GM19395 (cell line): ENCODE data around the gene SIMC1.
"Not testable (repeated sequence)": the region's sequence is repeated elsewhere in the genome, so short reads cannot be mapped to it uniquely, and the experiment has no call there.

Experiments used
- ATAC-seq: cut with Tn5 transposase; IDR thresholded peaks from one replicate; pipeline ENCODE4 v1.9.1; 2021; ENCODE audit warnings: mild to moderate bottlenecking, moderate library complexity; ENCODE audit not compliant: unreplicated experiment

SIMC1 gene

DNA sequence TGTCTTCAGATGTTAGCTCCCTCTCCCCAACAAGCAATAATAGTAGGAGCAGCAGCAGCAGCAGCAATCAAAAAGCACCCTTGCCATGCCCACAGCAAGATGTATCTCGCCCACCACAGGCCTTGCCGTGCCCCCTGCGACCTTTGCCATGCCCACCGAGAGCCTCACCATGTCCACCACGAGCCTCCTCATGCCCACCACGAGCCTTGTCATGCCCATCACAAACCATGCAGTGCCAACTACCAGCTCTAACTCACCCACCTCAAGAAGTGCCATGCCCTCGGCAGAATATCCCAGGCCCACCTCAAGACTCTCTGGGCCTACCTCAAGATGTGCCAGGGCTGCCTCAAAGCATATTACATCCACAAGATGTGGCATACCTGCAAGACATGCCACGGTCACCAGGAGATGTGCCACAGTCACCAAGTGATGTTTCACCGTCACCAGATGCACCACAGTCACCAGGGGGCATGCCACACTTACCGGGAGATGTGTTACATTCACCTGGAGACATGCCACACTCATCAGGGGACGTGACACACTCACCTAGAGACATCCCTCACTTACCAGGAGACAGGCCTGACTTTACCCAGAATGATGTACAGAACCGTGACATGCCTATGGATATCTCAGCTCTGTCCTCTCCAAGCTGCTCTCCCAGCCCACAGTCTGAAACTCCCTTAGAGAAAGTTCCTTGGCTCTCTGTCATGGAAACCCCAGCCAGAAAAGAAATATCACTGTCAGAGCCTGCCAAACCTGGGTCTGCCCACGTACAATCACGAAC lies 52.0 kb downstream of the SIMC1 start:
- not testable (repeated sequence) for ATAC-seq

DNA sequence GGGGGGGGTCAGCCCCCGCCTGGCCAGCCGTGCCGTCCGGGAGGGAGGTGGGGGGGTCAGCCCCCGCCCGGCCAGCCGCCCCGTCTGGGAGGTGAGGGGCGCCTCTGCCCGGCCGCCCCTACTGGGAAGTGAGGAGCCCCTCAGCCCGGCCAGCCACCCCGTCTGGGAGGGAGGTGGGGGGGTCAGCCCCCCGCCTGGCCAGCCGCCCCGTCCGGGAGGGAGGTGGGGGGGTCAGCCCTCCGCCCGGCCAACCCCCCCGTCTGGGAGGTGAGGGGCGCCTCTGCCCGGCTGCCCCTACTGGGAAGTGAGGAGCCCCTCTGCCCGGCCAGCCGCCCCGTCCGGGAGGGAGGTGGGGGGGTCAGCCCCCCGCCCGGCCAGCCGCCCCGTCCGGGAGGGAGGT lies 67.1 kb downstream of the SIMC1 start:
- not testable (repeated sequence) for ATAC-seq

GRCh38 chr5:176317534-176318374 lies 79.5 kb downstream of the SIMC1 start:
- no peak for ATAC-seq

- no peak for ATAC-seq
Observed at GRCh38 chr5:176319827-176320554, 81.8 kb downstream of the SIMC1 start.

DNA sequence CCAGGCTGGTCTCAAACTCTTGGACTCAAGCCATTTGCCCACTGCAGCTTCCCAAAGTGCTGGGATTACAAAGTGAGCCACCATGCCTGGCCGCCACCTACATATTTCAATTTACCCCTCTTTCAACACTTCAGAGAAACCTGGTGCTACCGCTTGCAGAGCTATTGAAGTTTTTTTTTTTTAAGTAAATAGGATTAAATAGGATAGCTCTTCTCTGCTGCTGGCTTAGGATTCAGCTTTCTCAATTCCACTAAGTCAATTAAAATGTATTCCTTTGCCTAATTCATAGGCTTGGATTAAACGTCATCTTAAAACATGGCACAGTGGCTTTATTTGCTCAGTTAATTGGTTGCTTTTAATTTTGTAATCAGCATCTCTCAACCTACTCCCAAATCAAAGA lies 82.4 kb downstream of the SIMC1 start:
- no peak for ATAC-seq

DNA sequence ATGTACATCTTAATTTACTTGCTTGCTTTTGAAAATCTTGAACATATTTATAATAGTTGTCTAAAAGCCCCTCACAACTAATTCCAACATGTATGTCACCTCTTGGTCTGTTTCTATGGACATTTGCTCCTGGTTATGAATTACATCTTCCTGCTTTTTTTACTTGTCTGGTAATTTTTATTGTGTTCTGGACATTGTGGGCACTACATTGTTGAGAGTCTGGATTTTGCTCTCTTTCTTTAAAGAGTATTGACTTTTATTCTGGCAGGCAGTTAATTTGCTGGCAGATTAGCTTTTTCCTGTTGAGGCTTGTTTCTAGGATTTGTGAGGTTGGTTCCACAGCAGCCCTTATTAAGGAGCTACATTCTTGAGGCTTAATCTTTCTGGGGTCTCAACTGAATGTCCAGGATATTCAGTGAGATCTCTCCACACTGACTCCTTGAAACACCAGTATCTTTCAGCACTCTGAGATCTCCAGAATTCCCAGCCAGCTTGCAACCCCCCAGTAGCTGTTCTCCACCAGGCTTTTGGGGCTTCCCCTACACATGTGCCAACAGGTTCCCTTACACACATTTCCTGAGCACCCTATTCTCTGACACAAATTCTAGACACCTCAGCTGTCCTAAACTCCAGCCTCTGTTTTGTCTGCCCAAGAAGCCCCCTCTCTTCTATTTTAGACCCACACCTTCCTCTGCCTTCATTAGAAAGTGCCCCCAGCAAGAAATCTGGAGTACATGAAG lies 96.0 kb downstream of the SIMC1 start:
- ATAC-seq: no peak

GRCh38 chr5:176337913-176338312 lies 99.7 kb downstream of the SIMC1 start:
- ATAC-seq: no peak

DNA sequence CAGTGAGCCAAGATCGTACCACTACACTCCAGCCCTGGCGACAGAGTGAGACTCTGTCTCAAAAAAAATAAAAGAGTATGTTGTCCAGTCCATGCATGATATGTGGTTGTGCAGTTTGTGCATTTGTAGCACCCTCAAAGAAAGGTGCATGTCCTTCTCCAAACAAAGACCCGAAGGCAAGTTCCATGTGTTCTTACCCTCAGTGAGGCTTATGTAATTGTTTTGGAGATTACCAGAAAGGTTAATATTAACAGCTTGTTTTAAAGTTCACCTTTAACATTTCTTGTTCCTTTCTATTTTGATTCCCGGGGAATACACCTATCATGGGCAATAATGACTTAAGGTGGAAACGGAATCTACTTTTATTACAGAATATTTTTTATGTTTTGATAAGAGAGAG lies 101.1 kb downstream of the SIMC1 start:
- no peak for ATAC-seq

- ATAC-seq: no peak
Observed at GRCh38 chr5:176341325-176342157, 103.3 kb downstream of the SIMC1 start.

- no peak for ATAC-seq
Observed at GRCh38 chr5:176342158-176342483, 103.9 kb downstream of the SIMC1 start.

DNA sequence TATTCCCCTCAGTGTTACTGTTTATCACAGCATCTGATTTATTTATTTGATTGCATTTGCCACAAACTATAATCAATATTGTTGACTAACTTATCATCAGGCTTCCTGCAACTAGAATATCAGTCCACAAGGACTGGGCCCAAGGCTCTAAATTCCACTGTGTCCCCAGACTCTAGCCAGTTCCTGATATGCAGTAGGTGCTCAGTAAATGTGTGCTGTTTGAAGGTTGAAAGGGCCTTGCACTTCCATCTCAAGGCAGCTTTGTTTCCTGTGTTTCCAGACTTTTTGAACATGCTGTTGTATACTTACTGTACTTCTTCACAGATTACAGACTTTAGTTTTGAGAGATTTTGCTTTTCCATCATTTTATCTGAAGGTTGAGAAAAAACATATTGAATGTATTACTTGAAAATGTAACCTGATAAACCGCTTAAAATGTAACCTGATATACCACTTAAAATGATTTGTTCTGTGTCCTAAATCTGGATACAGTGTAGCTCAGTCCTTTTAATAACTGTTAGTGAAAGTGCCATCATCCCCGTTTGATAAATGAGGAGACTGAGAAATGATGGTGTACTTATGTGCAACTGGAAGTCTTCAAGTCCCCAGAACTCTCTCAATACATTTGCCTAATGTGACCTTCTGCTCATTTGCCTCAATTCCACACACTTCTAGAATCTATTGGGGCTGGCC lies 104.7 kb downstream of the SIMC1 start:
- ATAC-seq: no peak

GRCh38 chr5:176350416-176350815 lies 112.2 kb downstream of the SIMC1 start:
- ATAC-seq: no peak

DNA sequence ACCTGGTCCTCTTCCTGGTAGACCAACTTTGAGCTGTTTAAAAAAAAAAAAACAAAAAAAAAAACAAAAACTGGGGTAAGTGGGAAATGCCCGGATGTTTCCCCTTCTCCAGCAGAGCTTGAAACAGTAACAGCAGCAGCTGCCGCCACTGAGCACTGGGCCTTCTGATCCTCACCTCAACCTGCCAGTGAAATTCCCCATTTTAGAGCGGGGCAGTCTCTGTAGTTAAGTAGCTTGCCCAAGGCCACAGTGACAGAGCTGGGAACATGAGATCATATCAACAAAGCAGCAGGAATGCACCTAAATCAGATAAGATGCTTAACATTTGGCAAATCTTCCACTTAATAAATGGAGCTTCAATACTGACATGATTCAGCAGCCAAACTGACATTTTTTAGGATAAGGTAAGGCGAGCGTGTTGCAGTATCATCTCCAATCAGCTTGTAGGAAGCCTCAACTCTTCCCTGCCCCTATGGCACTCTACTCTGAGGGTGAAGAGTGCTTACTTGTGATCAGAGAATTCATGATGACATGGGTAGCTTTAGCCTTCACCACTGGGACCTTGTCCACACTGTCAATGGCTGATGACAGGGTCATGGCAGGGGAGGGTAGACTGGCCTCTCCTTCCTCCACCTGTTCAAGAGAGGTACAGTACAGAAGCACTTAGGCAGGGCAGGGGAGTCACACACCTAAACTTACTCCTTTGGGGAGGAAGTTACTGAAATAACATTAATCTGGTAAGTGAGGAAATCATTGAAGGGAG lies 114.1 kb downstream of the SIMC1 start:
- no peak for ATAC-seq

GRCh38 chr5:176353533-176353932 lies 115.3 kb downstream of the SIMC1 start:
- ATAC-seq: no peak

DNA sequence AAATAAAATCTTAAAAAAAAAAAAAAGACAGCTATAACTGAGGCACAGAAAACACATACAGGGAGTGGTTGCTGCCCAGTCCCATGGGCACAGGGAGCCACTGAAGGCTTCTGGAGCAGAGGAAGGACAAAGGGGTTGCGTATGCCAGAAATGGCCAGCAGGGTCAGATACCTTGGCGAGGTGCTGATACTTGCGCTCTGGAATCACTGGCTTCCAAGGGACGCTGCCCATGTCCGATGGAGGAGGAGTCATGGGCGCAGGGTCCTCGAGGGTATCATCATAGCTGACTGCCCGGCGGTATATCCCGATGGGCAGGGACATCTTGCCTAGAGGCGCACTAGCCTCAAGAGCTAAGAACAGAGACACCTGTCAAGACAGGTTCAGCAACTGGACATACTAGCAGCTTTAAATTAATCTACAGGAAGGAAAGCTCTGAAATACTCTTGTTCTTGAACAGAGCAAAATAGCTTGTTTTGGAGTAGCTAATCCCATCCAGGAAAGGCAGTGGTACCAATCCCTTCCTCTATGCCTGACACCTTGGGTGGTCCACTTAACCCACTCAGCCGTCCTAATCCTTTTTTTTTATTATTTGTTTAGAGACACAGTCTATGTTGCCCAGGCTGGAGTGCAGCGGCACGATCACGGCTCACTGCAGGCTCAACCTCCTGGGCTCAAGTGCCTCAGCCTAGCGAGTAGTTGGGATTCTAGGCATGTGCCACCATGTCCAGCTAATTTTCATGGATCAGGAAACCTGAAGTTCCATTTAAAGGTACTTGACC lies 117.4 kb downstream of the SIMC1 start:
- ATAC-seq: no peak

GRCh38 chr5:176356179-176356566 lies 117.9 kb downstream of the SIMC1 start:
- no peak for ATAC-seq

DNA sequence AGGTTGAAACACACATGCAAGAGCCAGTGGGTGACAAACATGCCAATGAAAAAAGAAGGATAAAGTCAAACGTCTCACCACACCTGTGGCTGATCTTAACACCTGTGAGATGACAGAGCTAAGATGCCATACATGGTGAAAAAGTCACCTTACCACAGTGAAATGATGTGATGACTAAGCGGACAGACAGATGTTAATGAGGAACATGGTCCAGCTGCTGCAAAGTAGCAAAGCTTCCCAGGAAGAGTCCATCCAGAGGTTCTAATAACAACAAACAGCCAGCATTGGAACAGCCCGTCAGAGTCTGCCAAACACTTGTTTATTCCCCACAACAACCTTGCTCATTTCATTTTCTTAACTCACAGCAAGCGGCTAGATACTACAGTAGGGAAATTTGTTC lies 121.4 kb downstream of the SIMC1 start:
- no peak for ATAC-seq

DNA sequence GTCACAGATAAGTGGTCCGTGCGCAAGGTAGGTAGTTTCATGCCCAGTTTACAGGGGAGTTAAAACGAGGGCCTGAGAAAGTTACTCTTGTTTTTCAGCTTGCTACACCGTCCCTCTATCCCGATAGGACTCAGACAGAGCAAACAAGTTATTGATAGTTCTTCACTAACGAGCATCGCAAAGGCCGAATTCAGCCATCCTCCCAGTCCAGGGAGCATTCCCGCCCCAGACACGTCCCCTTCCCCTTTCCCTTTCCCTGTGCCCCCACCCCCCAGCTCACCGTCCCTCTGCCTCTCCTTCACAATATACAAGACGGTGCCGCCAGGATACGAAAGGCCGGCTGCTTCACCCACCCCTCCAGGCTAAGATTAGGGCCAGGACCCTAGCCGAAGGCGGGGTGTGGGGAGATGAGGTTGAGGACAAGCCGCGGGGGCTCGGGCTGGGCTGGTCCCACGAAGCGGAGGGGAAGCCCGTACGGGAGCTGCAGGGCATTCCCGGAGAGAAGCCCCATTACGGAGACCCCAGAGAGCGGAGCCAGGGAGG lies 122.7 kb downstream of the SIMC1 start:
- no peak for ATAC-seq
